Neural progenitor cell (in vitro differentiated cells): Measurements from ENCODE around the gene FBXW8.

ENCODE experiments used
- CTCF ChIP-seq: fragments of 200-600 bp; sonication (generic); IDR thresholded peaks from 2 replicates; pipeline ENCODE4 v1.5.1; 2017; ENCODE audit warnings: antibody characterized with exemption, mild to moderate bottlenecking
- EZH2 ChIP-seq: fragments of 200-600 bp; sonication (generic); IDR thresholded peaks from 2 replicates; pipeline ENCODE4 v1.6.1; 2017; ENCODE audit warnings: antibody characterized with exemption, mild to moderate bottlenecking, moderate library complexity
- EZH2phosphoT487 ChIP-seq: fragments of 200-600 bp; sonication (generic); IDR thresholded peaks from 2 replicates; pipeline ENCODE4 v1.6.1; 2017; ENCODE audit warnings: antibody characterized with exemption

DNA sequence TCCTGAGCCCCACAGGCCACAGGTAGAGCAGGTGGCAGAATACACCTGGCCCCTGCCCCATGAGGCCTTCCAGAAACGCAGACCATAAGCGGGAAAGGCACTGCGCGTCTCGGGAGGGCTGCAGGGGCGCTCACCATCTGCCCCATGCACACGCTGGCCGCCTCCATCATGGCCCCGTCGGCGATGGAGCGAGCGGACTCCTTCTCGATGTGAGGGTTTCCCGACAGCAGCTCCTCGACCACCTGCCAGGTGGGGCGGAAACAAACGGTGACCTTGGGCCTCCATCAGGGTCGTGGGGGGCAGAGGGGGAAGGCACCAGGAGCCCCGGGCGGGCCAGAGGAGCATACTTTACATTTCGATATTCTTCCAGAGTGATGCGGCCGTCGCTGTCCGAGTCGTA lies 135.7 kb downstream of the FBXW8 start:
- TF ChIP-seq EZH2 (no peak), CTCF (no peak), EZH2phosphoT487 (no peak)
